GM12864 (cell line): Measurements from ENCODE around the gene TIPARP.

Experiments
- DNase-seq: peaks from one replicate; pipeline ENCODE4 v3.0.0-alpha.2; 2011; ENCODE audit warnings: low read depth
- H3K4me3 ChIP-seq: 2 replicates; pipeline ENCODE4 v1.5.1; 2011; ENCODE audit warnings: mild to moderate bottlenecking, low read depth, low read length, control low read depth
- TF ChIP-seq, protein P1 (sequence below): IDR thresholded peaks from 2 replicates; pipeline ENCODE4 v1.5.1; 2011; ENCODE audit warnings: low read depth, mild to moderate bottlenecking, moderate library complexity, low read length, control low read depth, inconsistent platforms; ENCODE audit errors: missing control alignments

The TIPARP gene

DNA sequence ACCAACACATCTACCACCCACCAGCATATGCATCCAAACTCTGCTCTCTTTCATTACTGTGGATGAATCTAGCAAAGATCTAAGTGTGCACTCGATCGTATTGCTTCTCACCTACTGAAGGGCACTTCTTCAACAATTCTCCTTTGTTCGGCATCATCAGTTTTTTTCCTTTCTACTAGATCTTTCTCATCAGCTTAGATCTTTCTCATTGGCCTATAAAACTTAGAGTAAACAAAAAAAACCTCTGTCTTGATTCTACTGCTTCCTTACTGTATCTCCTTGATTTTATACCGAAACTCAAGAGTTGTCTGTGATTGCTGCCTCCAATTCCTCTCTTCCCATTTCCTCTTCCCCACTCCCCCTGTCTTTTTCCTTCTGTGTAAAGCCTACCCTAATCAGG is 36.1 kb upstream of the TIPARP start:
- TF ChIP-seq, protein P1, sequence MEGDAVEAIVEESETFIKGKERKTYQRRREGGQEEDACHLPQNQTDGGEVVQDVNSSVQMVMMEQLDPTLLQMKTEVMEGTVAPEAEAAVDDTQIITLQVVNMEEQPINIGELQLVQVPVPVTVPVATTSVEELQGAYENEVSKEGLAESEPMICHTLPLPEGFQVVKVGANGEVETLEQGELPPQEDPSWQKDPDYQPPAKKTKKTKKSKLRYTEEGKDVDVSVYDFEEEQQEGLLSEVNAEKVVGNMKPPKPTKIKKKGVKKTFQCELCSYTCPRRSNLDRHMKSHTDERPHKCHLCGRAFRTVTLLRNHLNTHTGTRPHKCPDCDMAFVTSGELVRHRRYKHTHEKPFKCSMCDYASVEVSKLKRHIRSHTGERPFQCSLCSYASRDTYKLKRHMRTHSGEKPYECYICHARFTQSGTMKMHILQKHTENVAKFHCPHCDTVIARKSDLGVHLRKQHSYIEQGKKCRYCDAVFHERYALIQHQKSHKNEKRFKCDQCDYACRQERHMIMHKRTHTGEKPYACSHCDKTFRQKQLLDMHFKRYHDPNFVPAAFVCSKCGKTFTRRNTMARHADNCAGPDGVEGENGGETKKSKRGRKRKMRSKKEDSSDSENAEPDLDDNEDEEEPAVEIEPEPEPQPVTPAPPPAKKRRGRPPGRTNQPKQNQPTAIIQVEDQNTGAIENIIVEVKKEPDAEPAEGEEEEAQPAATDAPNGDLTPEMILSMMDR = no peak
- no peak overlapping the region for H3K4me3 ChIP-seq
- no peak for DNase-seq

- H3K4me3 ChIP-seq = no peak overlapping the region
- DNase-seq = no peak
- TF ChIP-seq, protein P1 = no peak
These were observed 34.9 kb upstream of the TIPARP start for GRCh38 chr3:156639414-156640023.

- DNase-seq = no peak
- TF ChIP-seq, protein P1 = no peak
- no peak overlapping the region for H3K4me3 ChIP-seq
These were observed 32.8 kb upstream of the TIPARP start for GRCh38 chr3:156641618-156641975.

DNA sequence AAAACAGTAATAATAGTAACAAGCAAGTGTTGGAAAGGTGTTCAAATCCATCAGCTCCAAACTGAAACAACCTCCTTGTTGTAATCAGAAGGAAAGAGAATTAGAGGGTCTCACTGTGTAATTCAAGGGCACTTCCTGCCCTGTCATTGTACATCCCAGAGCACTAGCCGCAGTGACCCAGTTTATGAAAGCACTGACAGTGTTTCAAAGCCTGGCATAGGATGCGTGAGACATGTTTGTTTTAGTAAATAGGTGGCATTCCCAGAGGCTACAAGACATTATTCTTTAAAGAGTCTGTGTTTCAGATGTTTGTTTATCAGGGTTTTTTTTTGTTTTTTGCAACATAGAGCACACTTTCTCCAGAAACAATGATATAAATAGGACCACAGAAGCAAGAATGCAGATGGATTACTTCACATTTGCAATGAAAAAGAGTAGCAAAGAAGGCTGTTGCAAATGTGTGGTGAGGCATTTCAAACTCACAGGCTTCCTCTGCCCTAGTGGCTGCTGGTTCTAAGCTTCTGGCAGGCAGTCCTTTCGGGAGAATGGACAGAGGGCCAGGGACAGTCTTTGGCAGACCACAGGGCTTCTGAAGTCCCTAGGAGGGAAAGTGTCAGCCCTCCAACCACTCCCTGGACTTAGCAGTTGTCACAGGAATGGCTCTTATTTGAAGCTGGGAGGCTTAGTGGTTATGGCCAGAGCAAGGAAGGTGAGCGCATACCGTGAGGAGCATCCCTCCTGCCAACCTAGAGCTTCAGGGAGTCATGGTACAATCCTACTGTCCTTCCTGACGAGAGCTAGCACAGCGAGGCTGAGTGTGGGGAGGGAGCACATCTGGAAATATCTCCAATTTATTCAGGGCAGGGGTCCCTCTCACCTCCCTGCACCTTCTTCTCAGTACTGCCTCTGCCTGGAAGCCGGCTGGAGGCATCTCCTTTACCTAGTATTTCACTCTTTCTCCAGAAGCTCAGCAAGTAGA is 31.4 kb upstream of the TIPARP start:
- TF ChIP-seq, protein P1 = no peak
- DNase-seq = no peak
- no peak overlapping the region for H3K4me3 ChIP-seq

DNA sequence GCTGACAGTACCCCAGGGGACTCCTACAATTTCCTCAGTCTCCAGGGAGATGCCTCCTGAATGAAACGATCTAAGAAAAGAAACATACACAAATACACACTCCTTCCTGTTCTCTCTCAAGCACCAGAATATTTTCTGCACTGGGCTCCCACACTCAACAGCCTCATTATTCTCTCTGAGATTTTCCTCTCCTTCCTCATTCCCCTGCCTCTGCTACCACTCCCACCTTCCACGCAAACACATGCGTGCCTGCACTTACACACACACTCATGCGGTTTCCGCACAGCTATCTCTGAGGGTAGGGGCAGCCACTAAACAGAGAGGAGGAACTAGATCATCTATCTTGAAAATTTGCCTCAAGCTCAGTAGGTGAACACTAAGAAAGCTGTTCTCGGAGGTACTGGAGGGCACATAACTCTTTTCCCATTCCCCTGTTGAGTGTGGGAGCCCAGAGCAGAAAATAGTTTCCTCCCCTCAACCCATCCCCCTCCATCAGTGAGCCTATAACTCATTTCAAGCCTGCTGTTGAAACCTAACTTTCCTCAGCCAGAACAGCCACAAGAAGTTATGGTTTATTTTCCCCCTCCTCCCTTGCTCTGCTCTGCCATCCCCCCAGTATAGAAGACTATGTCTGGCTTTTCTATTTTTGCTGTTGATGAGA is 30.5 kb upstream of the TIPARP start:
- H3K4me3 ChIP-seq = no peak overlapping the region
- DNase-seq = no peak
- TF ChIP-seq, protein P1 = no peak

- no peak for DNase-seq
- TF ChIP-seq, protein P1 = no peak
- H3K4me3 ChIP-seq = no peak overlapping the region
These were observed 29.4 kb upstream of the TIPARP start for GRCh38 chr3:156644958-156645357.
